CD4-positive, alpha-beta T cell treated with Interferon alpha-2 for 1 hour (primary cell): ENCODE data around the gene TSNAX.
"Not testable (repeated sequence)": the region's sequence is repeated elsewhere in the genome, so short reads cannot be mapped to it uniquely, and the experiment has no call there.

Source experiments
- DNase-seq, 2 donors: peaks; one replicate each; pipeline ENCODE4 v3.0.0-alpha.2; 2020 to 2022

The TSNAX gene

GRCh38 chr1:231528172-231529029, at the start of gene TSNAX:
TSNAX (plus strand) TSS chr1:231528669; CDS start chr1:231528811, 142 bp downstream.
- DNase-seq: peak; percentile 91 to 92

- no peak for DNase-seq
Measured at GRCh38 chr1:231478811-231479210, 49.7 kb upstream of the TSNAX start.

- no peak for DNase-seq
Measured at GRCh38 chr1:231480008-231480407, 48.5 kb upstream of the TSNAX start.

- DNase-seq: no peak
Measured at GRCh38 chr1:231481289-231481688, 47.2 kb upstream of the TSNAX start.

- no peak for DNase-seq
Measured at GRCh38 chr1:231485029-231485784, 43.3 kb upstream of the TSNAX start.

GRCh38 chr1:231487019-231487418, 41.5 kb upstream of the TSNAX start:
- no peak for DNase-seq

- no peak for DNase-seq
Measured at GRCh38 chr1:231487910-231488309, 40.6 kb upstream of the TSNAX start.

- DNase-seq: no peak
Measured at GRCh38 chr1:231493421-231494185, 34.9 kb upstream of the TSNAX start.

GRCh38 chr1:231494439-231495110, 33.9 kb upstream of the TSNAX start:
- DNase-seq: no peak

- DNase-seq: no peak
Measured at GRCh38 chr1:231497629-231498152, 30.8 kb upstream of the TSNAX start.

GRCh38 chr1:231499148-231499763, 29.2 kb upstream of the TSNAX start:
- no peak for DNase-seq

- no peak for DNase-seq
Measured at GRCh38 chr1:231500666-231501065, 27.8 kb upstream of the TSNAX start.

GRCh38 chr1:231503168-231503567, 25.3 kb upstream of the TSNAX start:
- not testable (repeated sequence) for DNase-seq

GRCh38 chr1:231507476-231508355, 20.8 kb upstream of the TSNAX start:
- DNase-seq: no peak

- DNase-seq: no peak
Measured at GRCh38 chr1:231508497-231508896, 20.0 kb upstream of the TSNAX start.

GRCh38 chr1:231508941-231509340, 19.5 kb upstream of the TSNAX start:
- no peak for DNase-seq

- DNase-seq: no peak
Measured at GRCh38 chr1:231512147-231512698, 16.2 kb upstream of the TSNAX start.

GRCh38 chr1:231515748-231516147, 12.7 kb upstream of the TSNAX start:
- no peak for DNase-seq

GRCh38 chr1:231517076-231517475, 11.4 kb upstream of the TSNAX start:
- DNase-seq: no peak

- no peak for DNase-seq
Measured at GRCh38 chr1:231518485-231519034, 9.9 kb upstream of the TSNAX start.
